ENCODE results near the gene DOK5.

Gene DOK5

DNA sequence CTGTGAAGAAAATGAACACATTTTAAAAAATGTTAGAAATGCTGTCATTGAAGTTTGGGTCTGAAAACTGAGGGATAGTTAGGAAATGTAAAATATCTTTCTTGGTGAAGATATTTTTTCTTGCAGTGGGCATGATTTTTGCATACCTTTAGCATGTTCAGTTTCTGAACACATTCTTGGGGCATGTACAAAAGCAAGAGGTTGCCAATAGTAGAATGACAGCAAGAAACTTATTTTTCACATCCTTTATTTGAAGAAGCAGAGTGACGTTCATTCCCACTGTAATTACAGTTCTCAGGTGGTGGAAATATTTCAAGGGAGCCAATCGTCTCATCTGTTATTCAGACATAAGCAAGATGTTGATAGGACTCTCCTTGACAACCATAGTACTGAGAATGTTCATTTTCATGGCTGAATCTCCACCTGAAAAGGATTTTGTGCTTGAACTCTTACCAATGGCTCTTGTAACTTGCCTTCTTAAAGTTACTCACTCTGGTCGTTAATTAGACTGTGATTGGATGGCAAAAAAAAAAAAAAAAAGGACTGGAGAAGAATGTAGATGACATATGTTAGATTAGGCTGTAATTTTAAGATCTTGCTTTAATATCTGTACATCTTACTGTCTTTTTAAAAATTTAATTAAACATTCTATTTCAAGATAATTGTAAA, 74.4 kb downstream of the DOK5 start:
- no peak for DNase-seq (ENCODE audit: low read depth, low spot score)
- no peak overlapping the region for H3K4me3 ChIP-seq (ENCODE audit: low read length)

DNA sequence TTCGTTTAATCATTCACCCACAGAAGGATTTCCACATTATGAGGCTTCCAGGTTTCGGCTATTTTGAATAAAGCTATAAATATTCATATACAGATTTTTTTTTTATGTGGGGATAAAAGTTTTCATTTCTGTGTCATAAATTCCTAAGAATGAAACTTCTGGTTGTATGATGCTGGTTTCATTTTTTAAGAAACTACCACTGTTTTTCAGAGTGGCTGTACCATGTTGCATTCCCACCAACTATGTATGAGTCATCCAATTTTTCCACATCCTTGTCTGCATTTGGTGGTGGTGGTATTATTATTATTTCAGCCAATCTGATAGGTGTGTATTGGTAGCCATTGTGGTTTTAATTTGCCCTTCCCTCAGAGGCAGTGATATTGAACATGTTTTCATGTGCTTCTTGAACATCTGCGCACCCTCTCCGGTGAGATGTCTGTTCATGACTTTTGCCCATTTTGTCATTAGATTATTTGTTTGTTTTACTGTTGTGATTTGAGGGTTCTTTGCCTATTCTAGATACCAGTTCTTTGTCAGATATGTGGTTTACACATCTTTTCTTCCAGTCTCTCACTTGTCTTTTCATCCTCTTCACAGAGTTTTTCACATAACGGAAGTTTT, 75.5 kb downstream of the DOK5 start:
- H3K4me3 ChIP-seq (ENCODE audit: low read length), result no peak overlapping the region
- no peak for DNase-seq (ENCODE audit: low read depth, low spot score)

DNA sequence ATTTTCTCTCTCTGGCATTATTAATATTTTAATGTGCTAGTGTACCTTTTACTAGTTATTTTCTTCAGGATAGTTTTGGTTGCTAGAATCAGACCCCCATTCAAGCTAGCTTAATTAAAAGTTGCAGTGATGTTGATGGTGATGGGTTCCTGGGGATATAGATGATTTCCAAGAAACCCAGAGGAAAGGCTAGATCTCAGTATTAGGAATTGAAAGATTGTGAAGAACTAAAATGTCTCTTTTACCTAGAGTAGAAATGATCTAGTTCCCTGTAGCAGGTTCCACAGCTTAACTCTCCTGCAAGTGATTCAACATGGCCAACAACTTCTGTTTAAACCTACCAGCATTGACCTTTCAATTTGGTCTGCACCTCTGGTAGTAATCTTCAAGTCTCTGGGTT, 78.6 kb downstream of the DOK5 start:
- no peak overlapping the region for H3K4me3 ChIP-seq (ENCODE audit: low read length)
- DNase-seq (ENCODE audit: low read depth, low spot score), result no peak

DNA sequence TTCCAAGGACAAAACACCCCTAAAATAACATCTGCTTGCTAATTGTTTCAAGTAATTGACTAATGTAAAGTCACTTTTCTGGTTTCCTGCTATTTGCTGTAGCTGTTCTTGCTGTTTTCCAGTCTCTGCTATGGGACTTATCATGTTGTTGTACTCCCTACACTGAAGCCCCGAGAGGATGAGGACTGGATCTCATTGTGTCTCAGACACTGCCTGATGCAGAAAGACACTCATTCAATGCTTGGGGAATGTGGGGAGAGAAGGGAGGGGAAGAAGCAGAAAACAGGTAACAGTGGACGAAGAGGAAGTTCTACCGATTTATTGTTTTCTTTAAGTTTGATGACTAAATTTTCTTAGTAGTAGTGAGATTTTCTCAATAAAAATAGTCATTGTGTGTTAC, 79.8 kb downstream of the DOK5 start:
- no peak for DNase-seq (ENCODE audit: low read depth, low spot score)
- H3K4me3 ChIP-seq (ENCODE audit: low read length), result no peak overlapping the region

DNA sequence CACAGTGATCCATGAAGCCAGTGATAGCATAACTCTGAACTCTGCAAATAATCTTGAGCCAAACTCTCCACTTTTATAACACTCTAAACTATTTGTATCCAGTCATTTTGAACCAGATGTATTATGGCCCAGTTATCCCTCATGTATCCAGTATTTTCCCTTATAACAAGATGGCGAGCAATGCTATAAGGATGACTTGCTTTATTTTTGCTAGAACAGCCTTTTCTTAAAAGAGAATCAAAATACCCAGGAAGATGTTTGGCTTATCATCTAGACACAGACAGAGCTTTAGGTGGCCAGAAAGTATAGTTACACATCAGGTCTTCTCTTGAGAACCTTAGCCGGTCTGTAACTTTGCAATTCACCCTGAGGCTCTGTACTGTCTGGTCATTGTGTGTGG, 81.0 kb downstream of the DOK5 start:
- no peak overlapping the region for H3K4me3 ChIP-seq (ENCODE audit: low read length)
- DNase-seq (ENCODE audit: low read depth, low spot score), result no peak

DNA sequence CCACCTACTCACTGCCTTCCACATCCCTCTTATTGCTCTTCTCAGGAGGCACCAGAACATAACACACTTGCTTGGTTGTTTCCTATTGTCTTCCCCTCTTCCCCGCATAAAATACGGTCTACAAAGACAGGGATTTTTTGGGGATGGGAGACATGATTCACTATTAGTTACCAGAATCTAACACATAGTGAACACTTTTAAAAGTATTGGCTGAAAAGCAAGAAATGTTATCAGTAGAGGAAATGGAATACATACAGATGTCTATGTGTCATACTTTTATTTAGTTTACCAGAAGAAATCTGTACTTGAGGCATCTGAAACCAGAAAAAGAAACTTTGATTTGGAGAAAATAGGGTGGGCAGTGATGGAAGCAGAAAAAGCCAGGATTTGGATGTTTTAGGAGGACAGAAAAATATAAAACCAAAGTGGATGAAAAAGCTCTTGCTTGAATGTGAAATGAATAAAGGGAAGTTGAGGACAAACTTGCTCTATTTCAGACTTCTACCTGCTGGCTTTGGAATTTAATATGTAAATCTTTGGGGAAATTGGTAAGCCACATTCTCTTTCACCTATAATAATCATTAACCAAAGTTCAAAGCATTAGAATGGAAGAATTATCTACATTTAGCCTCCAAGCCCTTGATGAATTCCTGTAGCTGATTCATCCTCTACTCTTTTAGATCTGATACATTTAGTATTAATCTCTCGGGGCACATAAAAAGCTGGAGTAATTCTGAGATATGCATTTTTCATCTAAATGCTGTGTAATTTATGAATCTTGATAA, 82.6 kb downstream of the DOK5 start:
- no peak overlapping the region for H3K4me3 ChIP-seq (ENCODE audit: low read length)
- no peak for DNase-seq (ENCODE audit: low read depth, low spot score)

DNA sequence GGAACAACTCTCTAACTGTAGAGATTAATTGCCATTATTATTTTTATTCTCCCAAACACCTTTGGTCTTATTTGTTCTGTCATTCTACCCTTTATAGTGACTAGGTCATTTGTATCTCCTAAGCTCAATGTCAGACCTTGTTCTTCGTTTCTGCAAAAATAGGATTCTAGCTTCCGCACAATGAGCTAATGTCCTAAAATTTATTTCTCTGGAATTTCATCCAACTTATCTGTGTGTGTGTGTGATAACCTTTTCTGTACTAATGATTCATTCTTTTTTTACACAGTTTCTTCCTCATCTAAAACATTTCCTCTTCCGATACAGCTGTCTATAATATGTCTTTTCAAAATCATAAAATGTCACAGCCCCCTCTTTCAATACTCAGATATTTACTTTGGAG, 84.5 kb downstream of the DOK5 start:
- DNase-seq (ENCODE audit: low read depth, low spot score), result no peak
- H3K4me3 ChIP-seq (ENCODE audit: low read length), result no peak overlapping the region

DNA sequence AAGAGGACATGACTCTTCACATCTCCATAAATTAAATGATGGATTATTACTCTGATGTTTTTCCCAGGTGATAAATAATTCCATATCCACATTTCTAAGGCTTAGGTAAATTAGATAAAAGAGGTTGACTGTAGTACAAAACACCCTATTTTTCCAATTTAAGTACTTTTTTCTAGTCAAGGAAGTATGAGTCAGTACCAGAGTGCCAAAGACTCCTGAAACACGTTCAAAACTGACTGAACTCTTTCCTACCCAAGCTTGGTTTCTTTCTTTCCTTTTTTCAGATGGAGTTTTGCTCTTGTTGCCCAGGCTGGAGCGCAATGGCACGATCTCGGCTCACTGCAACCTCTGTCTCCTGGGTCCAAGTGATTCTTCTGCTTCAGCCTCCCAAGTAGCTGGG, 85.0 kb downstream of the DOK5 start:
- H3K4me3 ChIP-seq (ENCODE audit: low read length), result no peak overlapping the region

DNA sequence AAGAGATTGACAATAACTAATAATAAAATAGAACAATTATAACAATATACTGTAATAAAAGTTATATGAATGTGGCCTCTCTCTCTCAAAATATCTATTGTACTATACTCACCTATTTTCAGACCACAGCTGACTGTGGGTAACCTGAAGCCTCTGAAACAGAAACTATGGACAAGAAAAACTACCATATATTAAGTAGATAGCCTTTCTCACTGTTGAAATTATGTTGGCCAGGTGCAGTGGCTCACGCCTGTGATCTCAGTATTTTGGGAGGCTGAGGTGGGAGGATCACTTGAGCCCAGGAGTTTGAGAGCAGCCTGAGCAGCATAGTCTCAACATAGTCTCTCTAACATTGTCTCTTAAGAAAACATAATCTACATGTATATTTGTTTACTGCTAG, 89.9 kb downstream of the DOK5 start:
- no peak for DNase-seq (ENCODE audit: low read depth, low spot score)
- H3K4me3 ChIP-seq (ENCODE audit: low read length), result no peak overlapping the region

More for the DNA sequence above, 85.0 kb downstream of the DOK5 start:
- no peak for DNase-seq (ENCODE audit: low read depth, low spot score)

DNA sequence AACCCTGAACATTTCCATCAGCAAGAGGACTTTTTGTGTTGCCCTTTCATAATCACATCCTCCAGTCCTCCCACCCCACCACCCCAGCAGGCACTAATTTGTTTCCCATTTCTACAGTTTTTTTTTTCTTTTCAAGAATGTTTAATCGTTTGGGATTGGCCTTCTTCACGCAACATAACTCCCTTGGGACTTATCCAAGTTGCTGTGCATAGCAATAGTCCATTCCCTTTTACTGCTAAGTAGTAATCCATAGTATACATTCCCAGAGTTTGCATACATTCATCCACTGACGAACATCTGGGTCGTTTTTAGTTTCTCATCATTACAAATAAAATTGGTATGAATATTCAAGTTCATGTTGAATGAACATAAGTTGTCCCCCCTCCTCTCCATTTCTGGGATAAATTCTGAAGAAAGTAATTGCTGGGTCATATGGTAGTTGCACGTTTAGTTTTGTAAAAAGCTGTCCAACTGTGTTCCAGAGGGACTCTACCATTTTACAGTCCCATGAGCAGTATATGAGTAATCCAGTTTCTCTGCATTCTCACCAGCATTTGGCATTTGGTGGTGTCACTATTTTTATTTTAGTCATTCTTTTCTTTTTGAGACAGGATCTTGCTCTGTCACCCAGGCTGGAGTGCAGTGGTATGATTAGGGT, 90.8 kb downstream of the DOK5 start:
- no peak overlapping the region for H3K4me3 ChIP-seq (ENCODE audit: low read length)
- no peak for DNase-seq (ENCODE audit: low read depth, low spot score)

DNA sequence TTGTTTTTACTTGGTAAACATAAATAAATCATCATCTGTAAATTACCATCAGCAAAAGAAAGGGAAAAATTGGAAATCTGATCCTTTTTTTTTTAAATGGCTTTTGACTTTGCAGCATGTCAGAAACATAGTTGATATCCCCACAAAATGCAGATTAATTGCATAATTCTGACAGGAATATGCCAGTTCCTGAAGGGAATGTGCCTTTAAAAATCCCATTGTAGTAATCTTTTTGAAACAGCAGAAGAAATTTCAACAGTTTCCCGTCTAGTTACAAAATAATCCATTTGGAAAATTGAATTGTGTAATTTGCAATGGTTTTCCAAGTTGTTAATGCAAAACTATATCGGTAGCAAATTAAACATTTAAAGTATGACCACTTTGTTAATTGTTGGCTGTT, 95.2 kb downstream of the DOK5 start:
- no peak overlapping the region for H3K4me3 ChIP-seq (ENCODE audit: low read length)
- no peak for DNase-seq (ENCODE audit: low read depth, low spot score)

DNA sequence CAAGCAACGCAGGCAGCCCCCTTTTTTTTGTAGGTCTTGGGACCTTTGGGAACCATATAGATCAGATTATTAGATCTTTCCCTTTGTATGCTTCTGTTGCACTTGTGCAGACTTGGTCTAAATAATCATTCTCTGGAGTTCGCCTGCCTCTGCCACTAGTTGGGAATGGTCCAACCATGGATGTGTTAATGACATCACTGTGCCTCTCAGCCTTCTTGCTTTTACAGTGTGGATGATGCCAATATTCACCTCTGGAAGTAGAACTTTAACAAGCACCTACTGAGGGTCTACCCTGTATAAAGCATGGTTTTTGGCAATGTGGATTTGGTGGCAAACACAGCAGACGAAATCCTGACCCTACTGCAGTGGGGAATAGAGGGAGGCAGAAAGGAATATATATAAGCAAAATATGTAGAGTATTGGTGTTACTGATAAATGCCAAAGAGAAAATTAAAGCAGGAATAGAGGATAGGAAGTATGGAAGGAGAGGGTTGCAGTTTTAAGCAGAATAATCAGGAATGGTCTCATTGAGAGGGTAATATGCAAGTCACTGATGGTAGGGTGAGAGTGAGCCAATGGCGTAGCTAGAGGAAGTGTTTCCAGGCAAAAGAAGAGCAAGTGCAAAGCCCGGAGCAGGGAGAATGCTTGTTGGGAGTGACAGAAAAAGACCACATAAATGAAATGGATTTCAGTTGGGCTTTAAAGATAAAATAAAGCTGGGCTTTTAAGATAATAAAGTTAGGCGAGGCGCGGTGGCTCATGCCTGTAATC, 97.5 kb downstream of the DOK5 start:
- no peak for DNase-seq (ENCODE audit: low read depth, low spot score)
- no peak overlapping the region for H3K4me3 ChIP-seq (ENCODE audit: low read length)

DNA sequence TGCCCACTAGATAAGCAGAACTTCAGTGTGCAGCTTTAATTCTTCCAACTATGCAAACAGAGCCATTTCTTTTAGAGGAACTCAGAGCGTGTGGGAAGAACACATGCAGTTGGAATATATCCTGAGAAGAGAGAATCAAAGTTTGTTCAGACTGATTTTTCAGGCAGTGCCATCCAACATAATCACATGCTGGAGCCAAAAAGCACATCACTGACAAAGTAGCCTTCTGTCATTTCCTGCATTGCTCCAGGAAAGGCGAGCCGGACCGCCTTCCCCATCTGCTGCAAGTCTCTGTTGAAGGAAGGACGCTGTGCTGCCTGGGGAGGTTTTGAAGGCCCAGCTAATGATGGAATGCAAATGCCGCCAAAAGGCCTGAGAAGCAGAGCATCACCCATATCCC, 98.4 kb downstream of the DOK5 start:
- H3K4me3 ChIP-seq (ENCODE audit: low read length), result no peak overlapping the region
- no peak for DNase-seq (ENCODE audit: low read depth, low spot score)

DNA sequence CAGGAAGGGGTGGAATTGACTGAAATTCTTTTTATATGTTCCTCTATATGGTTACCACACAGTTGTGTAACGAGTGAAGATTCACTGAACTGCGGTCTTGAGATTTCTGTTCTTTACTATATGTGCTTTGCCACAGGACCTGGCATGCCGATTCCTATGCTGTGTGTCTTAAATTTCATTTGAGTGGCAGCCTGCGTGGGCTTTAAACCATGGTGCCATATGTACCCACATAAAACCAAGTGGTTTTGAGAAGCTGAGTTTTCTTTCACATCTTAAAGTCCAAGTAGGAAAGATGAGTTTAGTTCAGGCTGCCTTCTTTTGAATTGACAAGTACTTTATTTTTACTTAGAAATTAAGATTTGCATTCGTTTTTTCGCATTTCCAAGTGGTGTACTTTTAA, 101.1 kb downstream of the DOK5 start:
- no peak overlapping the region for H3K4me3 ChIP-seq (ENCODE audit: low read length)
- no peak for DNase-seq (ENCODE audit: low read depth, low spot score)

DNA sequence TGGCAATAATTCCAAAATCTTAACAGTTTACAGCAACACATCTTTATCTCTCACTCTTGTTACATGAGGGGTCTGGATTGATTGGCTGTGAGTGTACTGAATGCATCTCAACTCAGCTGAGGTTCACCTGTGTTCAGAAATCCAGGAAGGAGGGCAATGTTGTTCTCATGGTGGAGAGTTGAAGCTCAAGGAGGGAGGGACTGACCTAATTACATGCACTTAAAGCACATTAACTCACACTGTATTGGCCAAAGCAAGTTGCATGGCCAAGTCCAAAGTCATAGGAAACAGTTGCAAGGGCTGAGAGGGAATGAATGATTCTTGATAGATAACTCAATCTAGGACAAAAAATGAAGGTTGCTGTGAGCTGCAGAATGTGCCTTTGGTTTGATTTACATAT, 102.2 kb downstream of the DOK5 start:
- no peak for DNase-seq (ENCODE audit: low read depth, low spot score)
- H3K4me3 ChIP-seq (ENCODE audit: low read length), result no peak overlapping the region

DNA sequence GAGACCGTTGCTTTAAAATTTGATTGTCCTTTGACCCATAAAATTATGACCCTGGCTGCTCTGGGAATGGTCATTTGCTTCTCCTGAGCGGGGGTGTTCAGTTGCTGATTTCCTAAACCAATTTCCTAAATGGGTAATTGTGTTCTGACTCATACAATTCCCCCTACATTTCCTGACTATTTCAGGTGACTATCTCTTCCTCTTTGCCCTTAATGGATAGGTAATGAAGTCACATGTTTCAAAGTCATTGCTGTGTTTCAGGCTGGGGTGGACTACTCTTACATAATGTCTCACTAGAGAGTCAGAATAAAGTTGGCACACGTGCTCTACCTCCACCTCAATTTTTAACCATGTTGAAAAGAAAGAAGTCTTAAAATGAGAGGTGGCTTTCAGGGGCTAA, 109.8 kb downstream of the DOK5 start:
- no peak overlapping the region for H3K4me3 ChIP-seq (ENCODE audit: low read length)
- no peak for DNase-seq (ENCODE audit: low read depth, low spot score)

DNA sequence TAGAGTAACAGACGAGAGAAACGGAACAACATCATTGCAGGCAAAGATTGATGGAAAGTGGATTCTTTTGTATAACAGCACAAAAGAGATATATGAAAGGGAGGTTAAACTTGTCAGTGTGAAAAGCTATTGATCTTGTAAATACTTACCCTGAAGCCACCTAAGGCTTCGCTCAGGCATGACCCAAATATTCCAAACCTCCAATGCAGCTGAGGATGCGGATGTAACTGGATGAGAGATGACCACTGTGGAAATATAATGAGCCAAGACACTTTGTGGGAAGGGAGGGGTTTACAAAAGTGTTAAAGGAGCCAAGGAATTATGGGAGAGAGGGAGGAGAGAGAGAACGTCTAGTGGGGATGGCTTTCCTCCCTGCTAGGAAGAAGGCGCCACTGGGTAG, 112.0 kb downstream of the DOK5 start:
- no peak overlapping the region for H3K4me3 ChIP-seq (ENCODE audit: low read length)
- no peak for DNase-seq (ENCODE audit: low read depth, low spot score)

DNA sequence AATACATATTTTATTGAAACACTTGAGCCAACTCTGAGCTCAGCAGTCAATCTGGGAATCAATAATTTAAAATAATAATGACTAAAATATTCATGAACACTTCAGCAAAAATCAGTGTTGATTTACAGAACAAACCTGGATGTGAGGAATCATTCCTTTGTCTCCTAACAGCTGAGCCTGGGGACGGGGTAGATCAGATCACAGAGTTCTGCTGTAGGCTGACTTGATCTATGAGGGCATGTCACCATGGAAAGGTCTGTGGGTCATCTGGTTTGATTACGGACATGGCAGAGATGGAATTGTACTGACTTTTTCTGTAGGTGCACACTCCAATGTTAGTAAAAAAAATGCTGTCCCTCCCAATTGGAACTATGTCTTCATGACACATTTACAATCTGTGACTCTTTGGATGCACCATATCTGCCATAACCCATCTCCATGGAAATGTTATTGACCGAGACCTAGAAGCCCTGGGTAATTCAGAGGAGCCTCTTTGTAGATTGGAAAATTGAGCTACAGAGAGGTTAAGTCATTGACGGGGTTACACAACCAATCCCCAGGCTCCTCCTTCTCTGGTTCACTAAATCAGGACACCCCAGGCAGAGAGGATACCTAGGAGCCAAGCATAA, 114.1 kb downstream of the DOK5 start:
- no peak overlapping the region for H3K4me3 ChIP-seq (ENCODE audit: low read length)
- no peak for DNase-seq (ENCODE audit: low read depth, low spot score)

DNA sequence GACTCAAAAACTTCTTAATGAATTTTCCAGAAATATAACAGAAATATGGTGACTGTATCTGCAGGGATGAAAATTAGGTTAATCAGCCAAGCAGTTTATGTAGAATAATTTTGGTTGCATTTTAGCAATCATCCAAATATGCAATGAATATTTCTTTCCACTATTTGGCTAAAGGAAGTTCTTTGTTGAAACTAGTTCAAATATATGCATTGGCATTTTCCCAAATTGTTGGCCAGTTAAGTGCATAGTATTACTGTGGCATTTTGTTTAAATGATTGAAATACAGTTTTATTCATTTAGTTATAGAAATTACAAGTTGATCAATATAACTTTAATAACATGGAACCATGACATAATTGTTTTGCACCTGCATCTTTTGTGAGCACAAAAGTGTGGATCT, 115.5 kb downstream of the DOK5 start:
- DNase-seq (ENCODE audit: low read depth, low spot score), result no peak
- no peak overlapping the region for H3K4me3 ChIP-seq (ENCODE audit: low read length)

All from Jurkat, Clone E6-1 (cell line).